SK-N-SH (cell line): ENCODE results near the gene NOA1. TPM values are rescaled to one million over a fixed set of nuclear protein-coding genes. Genes with fewer than 3 reads are reported as not detected.
"Not testable (repeated sequence)": the region's sequence is repeated elsewhere in the genome, so short reads cannot be mapped to it uniquely, and the experiment has no call there.

ENCODE experiments used
- CTCF ChIA-PET: fragments of 300-600, 350-600 bp; formaldehyde crosslinking; extraction: SDS; loops from one replicate; lab custom pipeline; 2021; lab: Yijun Ruan, JAX
- POLR2A ChIA-PET: fragments of 350-600 bp; sonication (Branson Sonifier 250); formaldehyde crosslinking; extraction: SDS; loops from one replicate; lab custom pipeline; 2020; ENCODE audit warnings: antibody characterized with exemption, inconsistent platforms; lab: Yijun Ruan, JAX
- DNase-seq: peaks from one replicate; pipeline ENCODE4 v3.0.0; 2012
- H2AFZ ChIP-seq: fragments of 200-600 bp; sonication (generic); 2 replicates; pipeline ENCODE4 v1.8.1; 2016; ENCODE audit warnings: antibody characterized with exemption, mild to moderate bottlenecking, low read depth
- H3F3A ChIP-seq: fragments of 200-600 bp; sonication (generic); replicated peaks from 2 replicates; pipeline ENCODE3; 2016; ENCODE audit warnings: antibody characterized with exemption, mild to moderate bottlenecking; ENCODE audit not compliant: insufficient read depth
- H3K27ac ChIP-seq, 2 experiments: fragments of 200-500 bp in 1 of 2; fragments of 200-600 bp in 1 of 2; sonication (Bioruptor generic) in 1 of 2; sonication (generic), shearing (Covaris generic) in 1 of 2; 2 replicates each; pipeline versions ENCODE4 v1.5.1 to v1.6.1; 2014 to 2016; ENCODE audit warnings: low read depth in 2 of 2, inconsistent platforms in 1 of 2, low read length in 1 of 2, mild to moderate bottlenecking in 1 of 2, mixed read lengths in 1 of 2
- H3K27me3 ChIP-seq: fragments of 200-600 bp; sonication (generic), shearing (Covaris generic); 2 replicates; pipeline ENCODE4 v1.6.1; 2016; ENCODE audit warnings: mixed run types; ENCODE audit not compliant: insufficient read depth
- H3K36me3 ChIP-seq, 2 experiments: fragments of 200-500 bp in 1 of 2; fragments of 200-600 bp in 1 of 2; sonication (Bioruptor generic) in 1 of 2; sonication (generic) in 1 of 2; replicated peaks in 1 of 2; 2 replicates each; pipeline versions ENCODE3 to v1.5.1; 2014 to 2016; ENCODE audit warnings: low read length in 1 of 2, mild to moderate bottlenecking in 1 of 2; ENCODE audit not compliant: insufficient read depth in 2 of 2, control insufficient read depth in 1 of 2
- H3K4me1 ChIP-seq, 2 experiments: fragments of 200-500 bp in 1 of 2; fragments of 200-600 bp in 1 of 2; sonication (Bioruptor generic) in 1 of 2; sonication (generic), shearing (Covaris generic) in 1 of 2; 2 replicates each; pipeline versions ENCODE4 v1.5.1 to v1.6.1; 2014 to 2016; ENCODE audit warnings: low read depth in 1 of 2, low read length in 1 of 2, mixed run types in 1 of 2; ENCODE audit not compliant: insufficient read depth in 2 of 2, control insufficient read depth in 1 of 2
- H3K4me2 ChIP-seq: fragments of 200-600 bp; sonication (generic), shearing (Covaris generic); 2 replicates; pipeline ENCODE4 v1.6.1; 2017; ENCODE audit warnings: mixed run types
- H3K4me3 ChIP-seq, 2 experiments: fragments of 200-500 bp in 1 of 2; fragments of 200-600 bp in 1 of 2; sonication (Bioruptor generic) in 1 of 2; sonication (generic), shearing (Covaris generic) in 1 of 2; 2 replicates each; pipeline versions ENCODE4 v1.5.1 to v1.8.1; 2014 to 2016; ENCODE audit warnings: low read depth in 2 of 2, inconsistent platforms in 1 of 2, low read length in 1 of 2, mild to moderate bottlenecking in 1 of 2, mixed read lengths in 1 of 2, moderate library complexity in 1 of 2
- H3K79me2 ChIP-seq: fragments of 200-600 bp; sonication (generic); 2 replicates; pipeline ENCODE4 v1.8.1; 2017; ENCODE audit warnings: mild to moderate bottlenecking; ENCODE audit not compliant: insufficient read depth
- H3K9ac ChIP-seq: fragments of 200-600 bp; sonication (generic); 2 replicates; pipeline ENCODE4 v1.6.1; 2017; ENCODE audit warnings: mixed run types
- H3K9me2 ChIP-seq: fragments of 200-600 bp; sonication (generic); 2 replicates; pipeline ENCODE4 v1.6.1; 2017; ENCODE audit warnings: mixed run types
- H3K9me3 ChIP-seq: fragments of 200-600 bp; sonication (generic); 2 replicates; pipeline ENCODE4 v1.6.1; 2017; ENCODE audit warnings: mixed run types, mild to moderate bottlenecking, moderate library complexity
- H4K20me1 ChIP-seq: fragments of 200-600 bp; sonication (generic); 2 replicates; pipeline ENCODE4 v1.6.1; 2017; ENCODE audit warnings: mild to moderate bottlenecking, mixed run types; ENCODE audit not compliant: insufficient read depth
- EP300 ChIP-seq, 2 experiments: IDR thresholded peaks; 2 replicates each; pipeline versions ENCODE4 v1.4.0 to v1.6.1; 2012; ENCODE audit warnings: borderline replicate concordance in 1 of 2, low read depth in 1 of 2, low read length in 1 of 2
- EZH2phosphoT487 ChIP-seq: fragments of 200-600 bp; sonication (generic); IDR thresholded peaks from 2 replicates; pipeline ENCODE4 v1.6.1; 2017; ENCODE audit warnings: low read depth, mixed run types, mild to moderate bottlenecking, antibody characterized with exemption, moderate library complexity, borderline replicate concordance
- JUND ChIP-seq: IDR thresholded peaks from 2 replicates; pipeline ENCODE4 v1.4.0; 2012
- MEF2A ChIP-seq: IDR thresholded peaks from 2 replicates; pipeline ENCODE4 v1.4.0; 2012; ENCODE audit warnings: low read depth, borderline replicate concordance
- MXI1 ChIP-seq: IDR thresholded peaks from 2 replicates; pipeline ENCODE4 v1.6.1; 2012; ENCODE audit warnings: mild to moderate bottlenecking, low read depth, low read length, improper control_type of control experiment
- POLR2AphosphoS5 ChIP-seq: IDR thresholded peaks from 2 replicates; pipeline ENCODE4 v1.6.1; 2012; ENCODE audit warnings: low read depth, low read length
- RAD21 ChIP-seq: IDR thresholded peaks from 2 replicates; pipeline ENCODE4 v1.6.1; 2012; ENCODE audit warnings: mild to moderate bottlenecking, low read length
- RFX5 ChIP-seq: IDR thresholded peaks from 2 replicates; pipeline ENCODE4 v1.6.1; 2012; ENCODE audit warnings: mild to moderate bottlenecking, improper control_type of control experiment, low read length
- RXRA ChIP-seq: IDR thresholded peaks from 2 replicates; pipeline ENCODE4 v1.4.0; 2012; ENCODE audit warnings: low read depth, mild to moderate bottlenecking, borderline replicate concordance
- SIN3A ChIP-seq: IDR thresholded peaks from 2 replicates; pipeline ENCODE4 v1.6.1; 2012; ENCODE audit warnings: low read depth, mild to moderate bottlenecking, low read length, moderate library complexity, borderline replicate concordance
- TAF1 ChIP-seq: IDR thresholded peaks from 2 replicates; pipeline ENCODE4 v1.6.1; 2012; ENCODE audit warnings: low read depth, mild to moderate bottlenecking, low read length, moderate library complexity, borderline replicate concordance
- TCF12 ChIP-seq: IDR thresholded peaks from 2 replicates; pipeline ENCODE4 v1.4.0; 2012
- WGBS: methylation state at CpG from one replicate; pipeline ENCODE4 v1.1.6; 2017; ENCODE audit warnings: low lambda C conversion rate; 5-methylcytosine and 5-hydroxymethylcytosine counted together
- polyA plus RNA-seq, 3 experiments: library from polyadenylated mRNA; depleted of rRNA; stranded (reverse); fragments of >200 nt; gene quantifications; 2 replicates each; pipeline ENCODE4 v1.2.3, GENCODE V29; 2012
- TF ChIP-seq, protein P1 (sequence below): fragments of 150-350 bp; IDR thresholded peaks from 2 replicates; pipeline ENCODE4 v1.6.1; 2016; ENCODE audit warnings: mild to moderate bottlenecking, low read depth, low read length
- TF ChIP-seq, protein P2 (sequence below): IDR thresholded peaks from 2 replicates; pipeline ENCODE4 v1.4.0; 2012; ENCODE audit warnings: low read depth

Gene NOA1
- polyA plus RNA-seq, 1 of the 3 experiments (the other 2 are of a cell fraction), result 11.8 TPM

DNA sequence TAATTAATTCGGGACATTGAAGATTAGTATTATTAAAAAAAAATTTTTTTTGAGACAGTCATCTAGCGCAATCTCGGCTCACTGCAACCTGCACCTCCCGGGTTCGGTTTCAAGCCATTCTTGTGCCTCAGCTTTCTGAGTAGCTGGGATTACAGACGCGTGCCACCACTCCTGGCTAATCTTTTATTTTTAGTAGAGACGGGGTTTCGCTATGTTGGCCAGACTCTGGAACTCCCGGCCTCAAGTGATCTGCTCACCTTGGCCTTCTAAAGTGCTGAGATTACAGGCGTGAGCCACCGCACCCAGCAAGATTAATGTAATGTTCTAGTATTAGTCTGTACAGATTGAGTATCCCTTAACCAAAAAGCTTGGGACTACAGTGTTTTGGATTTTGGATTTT lies 37.0 kb downstream of the NOA1 start:
- H3K4me2 ChIP-seq, result no peak overlapping the region
- H3K4me3 ChIP-seq, result no peak overlapping the region
- no peaks in the 10 kb centered on the region for H3K9me2 ChIP-seq
- peaks cover 18% of the 10 kb centered on the region for H3K79me2 ChIP-seq
- CTCF ChIA-PET, result no interaction called here
- H3K36me3 ChIP-seq, result peaks cover 0 to 41% of the 10 kb centered on the region in 2 experiments
- no peaks in the 10 kb centered on the region for H3K4me1 ChIP-seq
- TF ChIP-seq, protein P1, sequence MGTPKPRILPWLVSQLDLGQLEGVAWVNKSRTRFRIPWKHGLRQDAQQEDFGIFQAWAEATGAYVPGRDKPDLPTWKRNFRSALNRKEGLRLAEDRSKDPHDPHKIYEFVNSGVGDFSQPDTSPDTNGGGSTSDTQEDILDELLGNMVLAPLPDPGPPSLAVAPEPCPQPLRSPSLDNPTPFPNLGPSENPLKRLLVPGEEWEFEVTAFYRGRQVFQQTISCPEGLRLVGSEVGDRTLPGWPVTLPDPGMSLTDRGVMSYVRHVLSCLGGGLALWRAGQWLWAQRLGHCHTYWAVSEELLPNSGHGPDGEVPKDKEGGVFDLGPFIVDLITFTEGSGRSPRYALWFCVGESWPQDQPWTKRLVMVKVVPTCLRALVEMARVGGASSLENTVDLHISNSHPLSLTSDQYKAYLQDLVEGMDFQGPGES, result no peak
- no peak for TF ChIP-seq RAD21
- no peak for TF ChIP-seq EP300 (IDR thresholded peaks at IDR 0.05; ENCODE audit: borderline replicate concordance in 1 of 2, low read depth in 1 of 2, low read length in 1 of 2)
- no peak for TF ChIP-seq JUND
- TF ChIP-seq RFX5, result no peak
- TF ChIP-seq POLR2AphosphoS5, result no peak
- no peak for TF ChIP-seq EZH2phosphoT487
- TF ChIP-seq TCF12, result no peak
- TF ChIP-seq MXI1, result no peak
- no peak for TF ChIP-seq MEF2A
- TF ChIP-seq, protein P2, sequence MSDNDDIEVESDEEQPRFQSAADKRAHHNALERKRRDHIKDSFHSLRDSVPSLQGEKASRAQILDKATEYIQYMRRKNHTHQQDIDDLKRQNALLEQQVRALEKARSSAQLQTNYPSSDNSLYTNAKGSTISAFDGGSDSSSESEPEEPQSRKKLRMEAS, result no peak
- no peak for TF ChIP-seq RXRA
- TF ChIP-seq SIN3A, result no peak
- no peak for TF ChIP-seq TAF1
- H3K27ac ChIP-seq, result no peak overlapping the region
- no peaks in the 10 kb centered on the region for H3K9me3 ChIP-seq
- H3K9ac ChIP-seq, result no peak overlapping the region
- no peak overlapping the region for H2AFZ ChIP-seq
- no peak for DNase-seq
- H3K27me3 ChIP-seq, result no peaks in the 10 kb centered on the region
- H3F3A ChIP-seq, result peaks cover 3% of the 10 kb centered on the region
- POLR2A ChIA-PET, result no interaction called here
- 94% methylated on average over 12 of the region's 12 CpGs for WGBS
- no peaks in the 10 kb centered on the region for H4K20me1 ChIP-seq

DNA sequence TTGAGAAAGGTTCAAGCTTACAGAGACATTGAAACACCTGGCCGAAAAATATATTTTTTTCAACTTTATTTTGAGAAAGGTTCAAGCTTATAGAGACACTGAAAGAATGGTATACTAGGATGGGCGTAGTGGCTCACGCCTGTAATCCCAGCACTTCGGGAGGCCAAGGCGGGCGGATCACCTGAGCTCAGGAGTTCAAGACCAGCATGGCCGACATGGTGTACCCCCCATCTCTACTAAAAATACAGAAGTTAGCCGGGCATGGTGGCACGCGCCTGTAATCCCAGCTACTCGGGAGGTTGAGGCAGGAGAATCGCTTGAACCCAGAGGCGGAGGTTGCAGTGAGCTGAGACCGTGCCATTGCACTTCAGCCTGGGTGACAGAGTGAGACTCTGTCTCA lies 37.6 kb downstream of the NOA1 start:
- CTCF ChIA-PET, H2AFZ ChIP-seq, H3K27ac ChIP-seq, H3K4me2 ChIP-seq, H3K9me2 ChIP-seq, H3K4me1 ChIP-seq, POLR2A ChIA-PET, H3K4me3 ChIP-seq, H3F3A ChIP-seq, DNase-seq, H3K9me3 ChIP-seq, H3K9ac ChIP-seq, H3K27me3 ChIP-seq, H4K20me1 ChIP-seq: not testable (repeated sequence)
- H3K36me3 ChIP-seq, result peaks cover 0 to 47% of the 10 kb centered on the region in 2 experiments
- WGBS, result 95% methylated on average over 14 of the region's 14 CpGs
- H3K79me2 ChIP-seq, result peaks cover 22% of the 10 kb centered on the region
